Measurements from ENCODE around the gene TOB1.
"Not testable (repeated sequence)": the region's sequence is repeated elsewhere in the genome, so short reads cannot be mapped to it uniquely, and the experiment has no call there.

The TOB1 gene

GRCh38 chr17:50867363-50868139, 1.4 kb upstream of the TOB1 start:
- peak; percentile 90 for DNase-seq (ENCODE audit: low spot score)

- DNase-seq (ENCODE audit: low spot score) = no peak
Observed at GRCh38 chr17:50866950-50867362, 802 bp upstream of the TOB1 start.

DNA sequence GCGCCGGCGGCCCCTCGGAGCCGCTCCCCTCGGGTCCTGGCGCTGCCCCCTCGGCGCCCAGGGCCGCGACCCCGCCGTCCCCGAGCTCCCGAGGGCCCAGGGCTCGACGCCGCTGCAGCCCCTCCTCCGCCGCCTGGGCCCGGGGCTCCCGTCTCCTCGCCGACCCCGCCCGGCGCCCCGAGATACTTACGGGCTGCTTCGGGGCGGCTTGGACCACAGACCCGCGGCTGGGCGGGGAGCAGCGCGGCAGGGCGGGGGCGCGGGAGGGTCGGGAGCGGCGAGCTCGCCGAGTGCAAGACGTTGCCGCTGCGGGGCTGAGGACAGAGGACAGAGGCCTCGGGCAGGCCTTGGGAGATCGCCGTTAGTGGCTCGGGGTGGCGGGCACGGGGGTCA, 290 bp downstream of the TOB1 start:
- DNase-seq (ENCODE audit: low spot score) = no peak

- DNase-seq (ENCODE audit: low spot score) = peak; percentile 72
Observed at GRCh38 chr17:50865060-50865867, 890 bp downstream of the TOB1 start.

- no peak for DNase-seq (ENCODE audit: low spot score)
Observed at GRCh38 chr17:50864747-50865059, 1.5 kb downstream of the TOB1 start.

DNA sequence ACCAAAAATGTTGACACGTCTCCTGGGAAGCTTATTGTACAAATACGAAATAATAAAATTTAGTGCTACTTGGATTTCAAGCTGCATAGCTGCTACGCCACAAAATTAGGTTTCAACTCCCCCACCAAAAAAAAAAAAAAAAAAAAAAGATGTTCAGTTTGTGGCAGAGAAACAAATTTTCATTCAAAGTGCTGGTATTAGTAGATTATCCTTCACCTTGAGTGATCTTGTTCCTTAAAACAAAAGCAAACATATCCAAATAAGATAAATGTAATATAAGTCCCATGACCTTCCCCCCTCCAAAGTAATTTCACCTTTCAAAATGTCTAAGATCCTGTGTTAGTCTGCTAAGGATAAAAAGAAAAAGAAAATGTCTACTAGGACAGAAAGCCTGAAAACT, 2.2 kb downstream of the TOB1 start:
- no peak for DNase-seq (ENCODE audit: low spot score)

GRCh38 chr17:50863221-50863843, 2.8 kb downstream of the TOB1 start:
- no peak for DNase-seq (ENCODE audit: low spot score)

DNA sequence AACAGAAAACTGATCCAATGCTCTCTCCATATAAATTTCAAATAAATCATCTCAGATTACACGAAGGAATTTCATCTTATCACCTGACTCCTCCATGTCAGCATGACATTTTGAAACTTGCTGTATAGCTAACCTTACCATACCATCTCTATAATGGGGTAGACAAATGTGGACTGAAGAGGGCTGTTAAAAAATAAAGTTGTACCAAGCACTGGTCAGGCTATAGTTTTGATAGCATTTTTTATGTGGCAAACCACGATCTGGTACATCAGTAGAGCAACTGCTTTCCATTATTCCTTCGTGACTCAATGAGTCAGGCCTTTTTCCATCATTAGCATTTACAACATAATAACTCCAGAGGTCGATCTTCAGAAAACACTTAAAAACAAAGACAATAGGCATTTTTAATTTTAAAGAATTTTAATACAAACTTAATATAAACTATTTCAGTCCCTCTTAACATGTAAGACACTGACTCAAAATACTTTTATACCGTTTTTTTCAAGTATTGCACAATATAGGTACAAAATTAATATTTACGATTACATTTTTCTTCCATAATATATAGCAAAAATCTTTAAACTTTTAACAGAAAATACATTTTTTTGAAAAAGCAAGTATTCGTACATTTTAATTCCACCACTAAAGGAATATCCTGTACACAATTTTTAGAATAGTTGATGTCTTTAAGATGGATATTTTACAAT, 4.2 kb downstream of the TOB1 start:
- DNase-seq (ENCODE audit: low spot score) = no peak

DNA sequence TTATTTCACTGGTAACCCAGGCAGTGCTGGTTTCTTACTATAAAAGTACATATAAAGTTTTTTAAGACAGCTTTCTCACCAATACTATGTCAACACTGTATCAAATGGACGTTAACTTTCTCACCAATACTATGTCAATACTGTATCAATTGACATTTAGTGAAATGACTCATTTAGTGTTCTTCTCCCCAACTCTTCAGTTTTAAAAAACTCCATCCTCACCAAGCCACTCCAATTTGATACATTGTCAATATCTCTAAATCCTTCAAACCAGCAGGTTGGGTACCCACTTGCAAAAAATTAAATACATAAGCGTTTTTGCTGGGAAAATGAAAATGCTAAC, 4.8 kb downstream of the TOB1 start:
- DNase-seq (ENCODE audit: low spot score) = no peak

- DNase-seq (ENCODE audit: low spot score) = not testable (repeated sequence)
Observed at GRCh38 chr17:50859727-50860126, 6.4 kb downstream of the TOB1 start.

DNA sequence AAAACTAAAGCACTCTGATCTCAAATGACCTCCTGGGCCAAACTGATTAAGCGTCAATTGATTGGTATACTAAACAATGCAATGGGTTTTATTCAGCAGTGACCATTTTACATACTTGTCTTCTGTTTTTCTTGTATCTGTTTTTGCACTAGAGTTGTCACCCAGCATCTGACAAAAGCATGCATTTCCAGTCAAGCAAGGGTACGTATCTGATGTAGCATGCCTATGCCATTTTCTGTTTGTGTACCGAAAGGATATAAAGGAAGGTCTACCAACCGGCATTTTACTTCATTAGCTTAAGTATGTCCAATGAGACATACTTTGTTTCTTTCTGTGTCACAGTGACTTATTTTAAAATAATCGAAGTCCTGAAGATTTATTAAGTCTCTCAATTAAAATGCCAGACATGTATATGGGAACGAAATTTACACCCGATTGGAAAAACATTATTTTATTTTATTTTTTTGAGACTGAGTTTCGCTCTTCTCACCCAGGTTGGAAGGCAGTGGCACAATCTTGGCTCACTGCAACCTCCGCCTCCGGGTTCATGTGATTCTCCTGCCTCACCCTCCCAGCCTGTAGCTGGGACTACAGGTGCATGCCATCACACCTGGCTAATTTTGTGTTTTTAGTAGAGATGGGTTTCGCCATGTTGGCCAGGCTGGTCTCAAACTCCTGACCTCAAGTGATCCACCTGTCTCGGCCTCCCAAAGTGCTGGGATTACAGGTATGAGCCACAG, 7.5 kb downstream of the TOB1 start:
- DNase-seq (ENCODE audit: low spot score) = no peak

- DNase-seq (ENCODE audit: low spot score) = no peak
Observed at GRCh38 chr17:50856431-50856830, 9.7 kb downstream of the TOB1 start.

DNA sequence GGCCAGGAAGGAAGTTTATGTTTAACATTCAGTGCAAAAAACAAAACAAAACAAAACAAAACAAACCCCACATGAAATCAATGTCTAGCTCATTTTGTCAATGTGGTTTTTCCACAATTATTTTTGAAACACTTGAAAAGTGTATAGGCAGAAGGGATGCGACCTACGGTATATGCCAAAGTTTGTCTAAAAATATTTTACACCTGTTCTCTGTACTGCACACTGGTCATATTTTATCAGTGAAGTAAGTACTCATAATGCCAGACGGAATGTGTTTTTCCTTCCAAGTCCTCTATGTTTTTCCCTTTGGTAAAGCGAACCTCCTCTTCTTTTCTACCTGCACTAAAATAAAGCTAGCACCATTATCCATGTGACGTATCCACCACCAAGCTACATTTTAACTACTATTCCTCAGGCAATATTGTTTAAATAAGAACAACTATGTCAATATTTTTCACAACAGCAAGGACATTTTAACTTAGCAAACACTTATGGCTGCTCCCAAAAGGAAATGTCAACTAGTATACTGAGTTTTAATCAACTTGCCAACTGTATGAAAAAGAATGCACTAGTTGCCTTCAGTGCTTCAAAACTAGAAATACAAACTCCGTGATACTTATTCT, 10.3 kb downstream of the TOB1 start:
- no peak for DNase-seq (ENCODE audit: low spot score)

GRCh38 chr17:50853781-50854180, 12.4 kb downstream of the TOB1 start:
- no peak for DNase-seq (ENCODE audit: low spot score)

GRCh38 chr17:50853015-50853615, 13.0 kb downstream of the TOB1 start:
- no peak for DNase-seq (ENCODE audit: low spot score)

- no peak for DNase-seq (ENCODE audit: low spot score)
Observed at GRCh38 chr17:50850640-50851039, 15.5 kb downstream of the TOB1 start.

DNA sequence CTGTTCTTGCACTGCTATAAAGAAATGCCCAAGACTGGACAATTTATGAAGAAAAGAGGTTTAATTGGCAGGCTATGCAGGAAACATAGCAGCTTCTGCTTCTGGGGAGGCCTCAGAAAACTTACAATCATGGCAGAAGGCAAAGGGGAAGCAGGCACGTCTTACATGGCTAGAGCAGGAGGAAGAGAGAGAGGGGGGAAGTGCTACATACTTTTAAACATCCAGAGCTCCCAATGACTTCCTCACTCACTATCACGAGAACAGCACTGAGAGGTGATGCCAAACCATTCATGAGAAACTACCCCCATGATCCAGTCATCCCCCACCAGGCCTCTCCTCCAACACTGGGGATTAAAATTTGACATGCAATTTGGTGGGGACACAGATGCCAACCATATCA, 17.4 kb downstream of the TOB1 start:
- no peak for DNase-seq (ENCODE audit: low spot score)

- no peak for DNase-seq (ENCODE audit: low spot score)
Observed at GRCh38 chr17:50848039-50848438, 18.1 kb downstream of the TOB1 start.

- no peak for DNase-seq (ENCODE audit: low spot score)
Observed at GRCh38 chr17:50847566-50847965, 18.6 kb downstream of the TOB1 start.

DNA sequence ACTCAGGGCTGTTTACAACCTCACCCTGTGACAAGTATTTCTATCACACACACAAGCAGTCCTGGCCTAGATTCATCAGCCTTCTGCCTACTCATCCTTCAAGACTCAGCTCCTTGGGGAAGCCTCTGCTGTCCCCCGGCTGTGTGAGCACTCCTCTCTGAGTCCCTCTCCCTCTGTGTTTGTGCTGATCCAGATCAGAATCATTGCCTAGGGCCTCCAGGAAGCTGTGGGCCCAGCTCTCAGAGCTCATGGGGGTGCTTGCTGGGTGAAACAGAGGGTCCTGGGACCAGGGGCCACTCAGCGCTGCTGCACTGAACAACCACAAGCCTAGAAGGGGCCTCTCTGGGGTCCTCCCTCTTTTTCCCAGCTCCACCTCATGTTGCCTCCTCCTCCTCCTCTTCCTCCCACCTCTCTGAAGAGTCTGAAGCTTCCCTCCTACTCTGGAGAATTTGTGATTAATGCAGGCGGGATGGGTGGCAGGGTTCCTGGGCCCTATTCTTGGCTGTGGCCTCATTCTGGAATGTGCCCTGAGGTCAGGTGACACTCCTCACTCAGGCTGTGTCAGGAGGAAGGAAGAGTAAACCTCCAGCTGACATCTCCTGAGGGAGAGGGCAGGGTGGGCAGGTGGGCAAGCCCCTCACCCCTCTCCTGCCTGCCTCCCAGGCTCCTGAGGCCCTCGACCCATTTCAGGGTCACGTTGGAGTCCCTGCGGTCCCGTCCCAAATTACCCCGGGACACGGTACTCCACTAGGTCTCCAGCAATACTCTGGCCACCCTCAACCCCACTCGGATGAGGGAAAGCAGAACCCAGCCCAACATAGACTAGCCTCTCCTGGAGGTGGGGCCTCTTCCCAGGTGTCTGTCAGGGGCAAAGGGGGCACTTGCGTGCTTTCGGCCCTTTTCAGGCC, 20.7 kb downstream of the TOB1 start:
- DNase-seq (ENCODE audit: low spot score) = peak; percentile 67

All from GM03348 (cell line).